ENCODE results near the gene SYTL1. TPM values are rescaled to one million over a fixed set of nuclear protein-coding genes. Genes with fewer than 3 reads are reported as not detected.
"Not testable (repeated sequence)": the region's sequence is repeated elsewhere in the genome, so short reads cannot be mapped to it uniquely, and the experiment has no call there.

Gene SYTL1
- total RNA-seq, 2 experiments from 2014 or later = 83.5 to 106 TPM

DNA sequence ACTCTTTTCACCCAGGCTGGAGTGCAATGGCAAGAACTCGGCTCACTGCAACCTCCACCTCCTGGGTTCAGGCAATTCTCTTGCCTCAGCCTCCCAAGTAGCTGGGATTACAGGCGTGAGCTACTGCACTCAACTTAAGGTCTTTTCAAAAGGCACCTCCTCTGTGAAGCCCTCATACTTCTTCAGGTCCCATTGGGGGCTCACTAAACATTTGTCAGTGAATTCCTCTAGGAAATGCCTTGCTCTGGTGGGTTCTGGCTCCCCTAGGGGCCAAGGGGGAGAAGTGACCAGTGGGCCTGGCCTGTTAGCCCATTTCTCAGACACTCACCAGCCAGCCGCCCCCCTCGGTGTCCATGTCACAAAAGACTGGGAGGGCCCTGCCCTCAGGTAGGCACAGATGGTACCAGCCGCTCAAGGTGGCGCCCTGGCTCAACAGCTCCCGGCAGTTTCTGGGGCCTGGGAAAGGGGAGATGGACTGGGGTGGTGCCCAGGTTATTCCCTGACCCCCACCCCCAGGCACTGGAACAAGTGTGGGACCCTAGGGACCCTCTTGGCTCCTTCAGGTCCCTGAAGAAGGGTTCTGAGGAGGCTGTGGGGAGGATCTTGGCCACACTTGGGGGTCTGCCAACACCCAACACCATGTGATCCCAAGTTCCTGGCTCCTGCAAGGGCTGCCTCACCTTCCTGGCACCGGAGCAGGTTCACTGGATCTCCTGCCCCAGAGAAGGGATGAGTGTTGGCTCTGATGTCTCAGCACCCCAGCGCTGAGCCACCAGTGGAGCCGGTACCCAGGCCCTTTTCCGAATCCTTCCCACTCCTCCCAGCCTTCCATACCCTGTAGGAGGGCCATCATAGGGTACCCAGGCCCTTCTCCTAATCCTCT, 31.2 kb downstream of the SYTL1 start:
- CTCF ChIA-PET = interaction anchor here (1.1 to 2.3 kb wide), 3 partner anchors 10 to 41 kb away, joined by 3 to 6 read pairs (median 4); partner anchors contain the start of gene CD164L2
- no peaks in the 10 kb centered on the region for H3K9me3 Mint-ChIP-seq
- H3K36me3 Mint-ChIP-seq (ENCODE audit: low read depth) = no peaks in the 10 kb centered on the region
- H3K27ac Mint-ChIP-seq = peak overlapping the region; percentile 11
- peaks cover 18% of the 10 kb centered on the region for H3K4me1 Mint-ChIP-seq
- peaks cover 2% of the 10 kb centered on the region for H3K27me3 Mint-ChIP-seq
- no peak overlapping the region for H3K4me3 Mint-ChIP-seq
- DNase-seq = no peak
- POLR2A ChIA-PET = no interaction called here

- Mint-ChIP-seq H3K9me3 (no peaks in the 10 kb centered on the region), H3K36me3 (ENCODE audit: low read depth) (no peaks in the 10 kb centered on the region), H3K4me1 (peaks cover 7% of the 10 kb centered on the region), H3K4me3 (no peak within 1 kb of the TSS), H3K27ac (peak within 1 kb of the TSS; percentile 11), H3K27me3 (peaks cover 2% of the 10 kb centered on the region)
- CTCF ChIA-PET = interaction anchor here (1.4 kb wide), 1 partner anchor 17 kb away, joined by 8 read pairs; no protein-coding TSS in a partner anchor
- POLR2A ChIA-PET = interaction anchor here (0.6 kb wide), 1 partner anchor 15 kb away, joined by 9 read pairs; no protein-coding TSS in a partner anchor
- DNase-seq = no peak
These were observed 32.7 kb downstream of the SYTL1 start, which contains the start of gene FCN3 for GRCh38 chr1:27374362-27375086. TSS of gene FCN3 (minus strand) at chr1:27374824. CDS start at chr1:27374818, 6 bp downstream.

DNA sequence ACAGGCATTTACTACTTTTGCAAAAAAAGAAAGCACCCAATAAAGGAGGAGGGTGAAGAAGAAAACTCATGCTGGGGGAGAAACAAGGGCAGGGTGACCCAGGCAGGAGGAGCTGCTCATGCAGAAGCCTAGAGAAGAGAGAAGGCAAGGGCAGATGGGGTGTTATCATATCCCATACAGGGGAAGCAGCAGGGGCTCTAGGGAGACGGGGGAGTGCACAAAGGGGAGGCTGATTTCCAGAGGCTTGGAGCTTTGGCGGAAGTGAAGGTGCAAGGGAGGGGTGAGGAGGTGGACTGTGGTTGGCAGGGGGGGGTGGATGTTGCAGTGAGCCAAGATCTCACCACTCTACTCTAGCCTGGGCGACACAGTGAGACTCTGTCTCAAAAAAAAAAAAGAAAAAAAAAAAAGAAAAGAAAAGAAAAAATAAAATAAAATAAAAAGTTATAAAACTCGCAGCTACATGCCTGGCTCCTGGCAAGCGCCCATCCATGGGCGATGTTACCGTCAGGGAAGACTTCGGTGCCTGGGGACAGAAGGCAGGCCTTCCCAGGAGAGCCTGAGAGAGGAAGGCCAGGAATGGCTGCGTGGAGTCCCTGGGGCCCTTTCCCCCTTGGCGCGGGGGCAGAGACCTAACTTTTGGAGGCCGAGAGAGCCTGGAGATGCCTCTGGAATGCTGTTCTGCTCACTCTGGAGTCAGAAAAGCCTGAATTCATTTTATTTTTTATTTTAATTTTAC, 36.1 kb downstream of the SYTL1 start:
- Mint-ChIP-seq H3K4me1 (no peaks in the 10 kb centered on the region), H3K27ac (no peak overlapping the region), H3K36me3 (ENCODE audit: low read depth) (no peaks in the 10 kb centered on the region), H3K9me3 (no peaks in the 10 kb centered on the region), H3K4me3 (no peak overlapping the region), H3K27me3 (peaks cover 5% of the 10 kb centered on the region)
- DNase-seq = no peak
- POLR2A ChIA-PET = no interaction called here
- CTCF ChIA-PET = interaction anchor here (0.6 to 1.9 kb wide), 6 partner anchors 10 to 78 kb away, joined by 3 to 5 read pairs (median 4); partner anchors contain the start of gene MAP3K6

GRCh38 chr1:27379564-27380122, 37.8 kb downstream of the SYTL1 start:
- Mint-ChIP-seq H3K36me3 (ENCODE audit: low read depth) (no peaks in the 10 kb centered on the region), H3K27ac (no peak overlapping the region), H3K27me3 (peaks cover 5% of the 10 kb centered on the region), H3K4me3 (no peak overlapping the region), H3K9me3 (no peaks in the 10 kb centered on the region), H3K4me1 (no peaks in the 10 kb centered on the region)
- DNase-seq = no peak
- ChIA-PET POLR2A (no interaction called here), CTCF (interaction anchor here (0.7 to 2.1 kb wide), 3 partner anchors 8 to 22 kb away, joined by 3 to 5 read pairs (median 4); partner anchors contain the start of gene MAP3K6)

DNA sequence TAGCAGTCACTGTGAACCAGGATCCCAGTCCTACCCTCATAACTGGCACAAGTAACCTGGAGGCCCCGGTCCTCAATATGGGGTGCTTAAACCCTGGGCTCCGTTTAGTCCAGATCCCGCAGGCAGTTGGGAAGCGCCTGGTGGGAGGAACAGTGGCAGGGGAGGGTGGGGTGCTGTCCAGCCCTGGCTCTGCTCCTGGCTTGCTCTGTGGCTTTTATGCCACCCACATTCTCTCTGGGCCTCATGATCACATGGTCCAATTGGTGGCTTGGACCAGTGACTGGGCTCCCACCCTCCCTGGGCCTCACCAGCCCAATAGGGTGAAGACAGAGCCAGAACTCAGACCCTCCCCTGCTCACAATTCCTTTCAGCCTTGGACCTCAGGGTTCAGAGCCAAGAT, 38.4 kb downstream of the SYTL1 start:
- Mint-ChIP-seq H3K4me3 (no peak overlapping the region), H3K27ac (no peak overlapping the region)

DNA sequence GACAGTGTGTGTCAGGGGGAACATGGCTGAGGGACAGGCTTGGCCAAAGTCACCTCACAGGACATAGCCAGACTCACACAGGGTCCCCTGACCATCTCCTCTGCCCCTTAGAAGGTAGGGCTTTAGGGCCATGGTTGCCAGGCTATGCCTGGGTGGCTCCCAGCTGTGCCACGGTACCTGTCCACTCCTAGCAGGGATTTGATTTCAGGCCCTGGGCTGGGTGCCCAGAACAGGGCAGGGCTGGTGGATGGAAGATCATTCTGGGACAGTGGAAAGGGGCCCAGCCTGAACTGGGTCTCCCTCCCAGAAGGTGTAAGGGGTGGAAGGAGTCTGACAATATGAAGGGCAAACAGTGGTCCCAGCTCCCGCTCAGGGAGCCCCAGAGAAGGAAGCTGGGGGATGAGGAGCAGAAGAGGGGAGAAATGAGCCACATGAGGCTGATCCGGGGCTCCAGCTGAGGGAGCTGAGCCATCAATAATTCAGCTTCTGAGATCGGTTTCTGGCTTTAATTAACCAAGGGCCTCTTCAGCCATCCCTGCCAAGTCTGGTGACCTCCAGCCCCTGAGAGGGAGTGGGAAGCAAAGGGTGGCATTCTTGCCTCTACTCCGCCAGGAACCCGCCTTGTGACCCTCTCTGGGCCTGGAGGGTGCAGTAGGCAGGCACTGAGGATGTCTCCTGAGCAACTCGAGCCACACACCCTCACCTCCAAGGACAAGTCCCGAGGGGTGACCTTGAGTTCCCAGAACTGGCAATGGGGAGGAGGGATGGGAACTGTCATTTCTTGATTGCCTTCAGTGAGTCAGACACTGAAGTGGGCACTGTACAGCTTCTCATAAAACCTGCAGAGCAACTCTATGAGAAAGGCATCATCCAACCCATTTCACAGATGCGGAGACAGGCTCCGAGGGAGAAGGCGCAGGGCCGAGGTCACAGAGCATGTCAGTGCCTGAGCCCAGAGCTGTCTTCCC, 39.2 kb downstream of the SYTL1 start:
- no peak overlapping the region for H3K4me3 Mint-ChIP-seq
- no peak for DNase-seq
- H3K27ac Mint-ChIP-seq = no peak overlapping the region
- no peaks in the 10 kb centered on the region for H3K4me1 Mint-ChIP-seq
- peaks cover 4% of the 10 kb centered on the region for H3K27me3 Mint-ChIP-seq
- ChIA-PET POLR2A (no interaction called here), CTCF (interaction anchor here (1.8 to 2.4 kb wide), 5 partner anchors 14 to 85 kb away, joined by 5 to 8 read pairs (median 7); partner anchors contain the start of gene MAP3K6)
- no peaks in the 10 kb centered on the region for H3K36me3 Mint-ChIP-seq (ENCODE audit: low read depth)
- H3K9me3 Mint-ChIP-seq = no peaks in the 10 kb centered on the region

More for the DNA sequence above, 38.4 kb downstream of the SYTL1 start:
- no peaks in the 10 kb centered on the region for H3K4me1 Mint-ChIP-seq
- H3K27me3 Mint-ChIP-seq = peaks cover 5% of the 10 kb centered on the region
- POLR2A ChIA-PET = no interaction called here
- DNase-seq = no peak
- H3K9me3 Mint-ChIP-seq = no peaks in the 10 kb centered on the region
- CTCF ChIA-PET = interaction anchor here (2.1 kb wide), 1 partner anchor 23 kb away, joined by 5 read pairs; no protein-coding TSS in a partner anchor
- H3K36me3 Mint-ChIP-seq (ENCODE audit: low read depth) = no peaks in the 10 kb centered on the region

DNA sequence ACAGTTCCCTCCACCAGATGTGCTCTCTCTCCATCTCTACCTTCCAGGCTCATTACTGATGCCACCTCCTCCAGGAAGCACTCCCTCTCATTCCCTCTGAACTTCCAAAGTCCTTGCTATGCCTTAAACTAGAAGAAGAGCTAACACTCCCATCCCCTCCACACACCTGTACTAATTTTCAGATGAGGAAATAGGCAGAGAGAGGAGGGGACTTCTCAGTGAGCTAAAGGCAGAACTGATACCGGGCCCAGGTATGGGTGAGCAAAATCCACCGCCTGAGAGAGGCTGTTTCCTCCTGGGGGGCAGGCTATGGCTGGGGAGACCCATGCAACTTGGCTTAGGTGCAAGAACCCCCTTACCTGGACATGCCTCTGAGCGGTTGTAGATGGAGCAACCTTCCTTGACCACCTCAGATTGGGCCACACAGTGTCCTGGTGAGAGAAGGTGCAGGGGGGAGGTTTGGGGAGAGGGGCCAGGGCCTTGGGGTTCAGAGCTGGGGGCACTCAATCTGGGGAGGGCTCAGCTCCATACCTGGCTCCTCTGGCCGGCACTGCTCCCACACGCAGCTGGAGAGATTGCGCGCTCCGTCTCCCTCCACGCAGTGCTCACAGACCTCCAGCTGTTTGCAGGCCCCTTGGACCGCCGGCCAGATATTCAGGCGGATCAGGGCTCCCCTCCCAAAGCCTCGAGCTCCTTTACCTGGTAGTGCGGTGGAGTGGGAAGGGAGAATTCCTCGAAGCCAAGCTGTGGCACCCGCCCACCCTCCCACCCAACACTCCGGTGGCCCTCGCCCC, 40.3 kb downstream of the SYTL1 start:
- no peak for DNase-seq
- Mint-ChIP-seq H3K4me1 (no peaks in the 10 kb centered on the region), H3K27me3 (peaks cover 9% of the 10 kb centered on the region), H3K4me3 (no peak overlapping the region), H3K9me3 (no peaks in the 10 kb centered on the region), H3K27ac (no peak overlapping the region), H3K36me3 (ENCODE audit: low read depth) (no peaks in the 10 kb centered on the region)
- CTCF ChIA-PET = interaction anchor here (0.5 to 2.4 kb wide), 9 partner anchors 10 to 349 kb away, joined by 3 to 8 read pairs (median 6); partner anchors contain the start of gene MAP3K6
- POLR2A ChIA-PET = no interaction called here

GRCh38 chr1:27383039-27383605, 41.3 kb downstream of the SYTL1 start, which contains the start of gene CD164L2:
TSS of gene CD164L2 (minus strand) at chr1:27383333. CDS start at chr1:27383239, 94 bp downstream.
- CTCF ChIA-PET = interaction anchor here (0.5 to 2.4 kb wide), 9 partner anchors 11 to 884 kb away, joined by 3 to 8 read pairs (median 6); partner anchors contain the start of gene MAP3K6
- DNase-seq = peak; percentile 39
- POLR2A ChIA-PET = no interaction called here

GRCh38 chr1:27383661-27384060, 41.8 kb downstream of the SYTL1 start:
- POLR2A ChIA-PET = no interaction called here
- peaks cover 11% of the 10 kb centered on the region for H3K27me3 Mint-ChIP-seq
- no peaks in the 10 kb centered on the region for H3K9me3 Mint-ChIP-seq
- H3K4me1 Mint-ChIP-seq = no peaks in the 10 kb centered on the region
- CTCF ChIA-PET = interaction anchor here (0.5 to 1.1 kb wide), 3 partner anchors 11 to 884 kb away, joined by 3 to 4 read pairs (median 3); no protein-coding TSS in a partner anchor
- no peaks in the 10 kb centered on the region for H3K36me3 Mint-ChIP-seq (ENCODE audit: low read depth)
- H3K27ac Mint-ChIP-seq = no peak overlapping the region
- H3K4me3 Mint-ChIP-seq = no peak overlapping the region
- no peak for DNase-seq

More at GRCh38 chr1:27383039-27383605, 41.3 kb downstream of the SYTL1 start, which contains the start of gene CD164L2:
- H3K36me3 Mint-ChIP-seq (ENCODE audit: low read depth) = no peaks in the 10 kb centered on the region
- peak within 1 kb of the TSS; percentile 64 for H3K27ac Mint-ChIP-seq
- H3K27me3 Mint-ChIP-seq = peaks cover 9% of the 10 kb centered on the region
- no peaks in the 10 kb centered on the region for H3K4me1 Mint-ChIP-seq
- H3K4me3 Mint-ChIP-seq = no peak within 1 kb of the TSS
- H3K9me3 Mint-ChIP-seq = no peaks in the 10 kb centered on the region

- H3K36me3 Mint-ChIP-seq (ENCODE audit: low read depth); H3K9me3 Mint-ChIP-seq; H3K27ac Mint-ChIP-seq; DNase-seq; H3K4me3 Mint-ChIP-seq; H3K4me1 Mint-ChIP-seq; POLR2A ChIA-PET: not testable (repeated sequence)
- CTCF ChIA-PET = interaction anchor here (1.1 kb wide), 1 partner anchor 10 kb away, joined by 4 read pairs; no protein-coding TSS in a partner anchor
- H3K27me3 Mint-ChIP-seq = peaks cover 16% of the 10 kb centered on the region
These were observed 43.0 kb downstream of the SYTL1 start for GRCh38 chr1:27384797-27385196.
